GM12878 (cell line): ENCODE results near the gene SGTA. TPM values are rescaled to one million over a fixed set of nuclear protein-coding genes. Genes with fewer than 3 reads are reported as not detected.

Experiments
- ATAC-seq: fragments of 200-7000 bp; cut with Tn5 transposase; 3 replicates; pipeline ENCODE4 v1.9.1; 2020; ENCODE audit warnings: mild to moderate bottlenecking, moderate library complexity
- BruUV-seq: library from RNA; stranded (reverse); fragments of 400-500 nt; replicated peaks from 2 replicates; lab custom pipeline; 2021; lab: Mats Ljungman, UMichigan
- CTCF ChIA-PET: fragments of 300-600 bp; sonication (Branson Sonifier 250); formaldehyde crosslinking; extraction: SDS; loops from one replicate; lab custom pipeline; 2021; ENCODE audit warnings: inconsistent platforms; lab: Yijun Ruan, JAX
- POLR2A ChIA-PET: fragments of 350-600 bp; formaldehyde crosslinking; extraction: SDS; loops from one replicate; lab custom pipeline; 2021; ENCODE audit warnings: inconsistent platforms; lab: Charles Lee
- RAD21 ChIA-PET: fragments of 300-600 bp; sonication (Branson Sonifier 250); formaldehyde crosslinking; loops from one replicate; lab custom pipeline; 2023; ENCODE audit warnings: antibody characterized with exemption; ENCODE audit not compliant: unreplicated experiment; lab: Charles Lee
- SMC1A ChIA-PET: fragments of 300-600 bp; sonication (Branson Sonifier 250); formaldehyde crosslinking; loops from one replicate; lab custom pipeline; 2023; ENCODE audit not compliant: unreplicated experiment, uncharacterized antibody; lab: Charles Lee
- DNase-seq: peaks from one replicate; pipeline ENCODE4 v3.0.0-alpha.2; 2011; ENCODE audit warnings: low read depth, low spot score
- FAIRE-seq: peaks from 3 replicates; lab custom pipeline; 2011; peaks lifted over from hg19 to GRCh38; lab: Jason Lieb, UNC
- H2AFZ ChIP-seq: 2 replicates; pipeline ENCODE4 v1.6.0; 2011; ENCODE audit warnings: low read depth, low read length, control low read depth; ENCODE audit not compliant: control insufficient read depth
- H3K27ac ChIP-seq: 2 replicates; pipeline ENCODE4 v1.5.1; 2011; ENCODE audit warnings: control low read depth; ENCODE audit not compliant: control insufficient read depth, insufficient read depth
- H3K27me3 ChIP-seq, 2 experiments: replicated peaks in 1 of 2; 2 replicates each; pipeline versions ENCODE4 v1.6.0 to v1.6.1; 2011; ENCODE audit warnings: low read length in 1 of 2; ENCODE audit not compliant: control insufficient read depth in 2 of 2, insufficient read depth in 2 of 2
- H3K36me3 ChIP-seq, 2 experiments: 2 replicates each; pipeline ENCODE4 v1.5.1; 2011; ENCODE audit warnings: low read length in 1 of 2; ENCODE audit not compliant: control insufficient read depth in 2 of 2, insufficient read depth in 2 of 2
- H3K4me1 ChIP-seq: 2 replicates; pipeline ENCODE4 v1.6.1; 2011; ENCODE audit warnings: mild to moderate bottlenecking, low read length, moderate library complexity, mixed read lengths; ENCODE audit not compliant: control insufficient read depth, insufficient read depth
- H3K4me2 ChIP-seq: 2 replicates; pipeline ENCODE4 v1.6.0; 2011; ENCODE audit warnings: control low read depth; ENCODE audit not compliant: control insufficient read depth, insufficient read depth
- H3K4me3 ChIP-seq: fragments of 200-600 bp; sonication (generic); 2 replicates; pipeline ENCODE4 v1.5.1; 2016
- H3K79me2 ChIP-seq: 2 replicates; pipeline ENCODE4 v1.6.0; 2011; ENCODE audit warnings: low read length; ENCODE audit not compliant: control insufficient read depth, insufficient read depth
- H3K9ac ChIP-seq: 2 replicates; pipeline ENCODE4 v1.8.0; 2011; ENCODE audit warnings: low read length, control low read depth, mixed read lengths; ENCODE audit not compliant: control insufficient read depth, insufficient read depth
- H3K9me3 ChIP-seq: replicated peaks from 3 replicates; pipeline ENCODE4 v1.5.1; 2011; ENCODE audit warnings: mild to moderate bottlenecking, low read length; ENCODE audit not compliant: control insufficient read depth, insufficient read depth
- H4K20me1 ChIP-seq: 2 replicates; pipeline ENCODE4 v1.6.0; 2011; ENCODE audit not compliant: control insufficient read depth, insufficient read depth
- BACH1 ChIP-seq: fragments of 450-650 bp; IDR thresholded peaks from 2 replicates; pipeline ENCODE4 v1.6.1; 2017; ENCODE audit warnings: mild to moderate bottlenecking, borderline replicate concordance
- ELK1 ChIP-seq: IDR thresholded peaks from 2 replicates; pipeline ENCODE4 v1.6.1; 2012; ENCODE audit warnings: low read depth, low read length, improper control_type of control experiment
- IKZF1 ChIP-seq: fragments of 450-650 bp; conservative IDR thresholded peaks from 2 replicates; pipeline ENCODE4 v1.6.1; 2017; ENCODE audit warnings: antibody characterized with exemption, mild to moderate bottlenecking
- MEF2A ChIP-seq: IDR thresholded peaks from 2 replicates; pipeline ENCODE4 v1.6.1; 2011; ENCODE audit warnings: low read depth, mild to moderate bottlenecking, low read length, moderate library complexity; ENCODE audit not compliant: insufficient read depth
- NR2C2 ChIP-seq: IDR thresholded peaks from 2 replicates; pipeline ENCODE4 v1.6.1; 2011; ENCODE audit warnings: borderline replicate concordance, low read depth; ENCODE audit not compliant: control insufficient read depth, insufficient read length
- SPI1 ChIP-seq: IDR thresholded peaks from 2 replicates; pipeline ENCODE4 v1.6.1; 2011; ENCODE audit warnings: low read depth, mild to moderate bottlenecking, low read length, moderate library complexity, borderline replicate concordance; ENCODE audit not compliant: insufficient read depth
- TCF12 ChIP-seq: IDR thresholded peaks from 2 replicates; pipeline ENCODE4 v1.6.1; 2011; ENCODE audit warnings: low read depth, mild to moderate bottlenecking, low read length
- WGBS: methylation state at CpG from one replicate; pipeline ENCODE4 v1.1.6; 2016; ENCODE audit warnings: low lambda C conversion rate; ENCODE audit not compliant: insufficient replicate concordance, insufficient coverage; ENCODE audit errors: missing lambda C conversion rate; 5-methylcytosine and 5-hydroxymethylcytosine counted together
- in situ Hi-C: fragments of 300-500 bp; cut with MboI; formaldehyde crosslinking; loops from 9 replicates; pipeline ENCODE4 v1.14.3; 2018; ENCODE audit warnings: mixed read lengths
- intact Hi-C: fragments of 100-400 bp; cut with micrococcal nuclease; formaldehyde crosslinking; loops from one replicate; pipeline ENCODE4 v1.14.2; 2022; ENCODE audit not compliant: unreplicated experiment
- polyA plus RNA-seq, 11 experiments: library from polyadenylated mRNA; depleted of rRNA in 4 of 11; unstranded in 6 of 11; stranded (reverse) in 5 of 11; fragments of >200 nt; fragmentation: Nextera tagmentation in 4 of 11; fragmentation: Illumina TruSeq in 1 of 11; extraction: Ambion mirVana in 4 of 11; extraction: Trizol in 1 of 11; gene quantifications; 1 replicate in 1 of 11; 2 replicates in 10 of 11; pipeline versions ENCODE4 v1.2.1 to v1.2.3, GENCODE V29; 2011 to 2016; ENCODE audit warnings: inconsistent platforms in 2 of 11, missing spikeins in 2 of 11, low read depth in 1 of 11
- total RNA-seq, 4 experiments: library from RNA; depleted of rRNA in 3 of 4; stranded (reverse); fragments of >200 nt in 3 of 4; fragmentation: Illumina TruSeq in 1 of 4; extraction: Trizol in 1 of 4; gene quantifications; 2 replicates each; pipeline versions ENCODE4 v1.2.1 to v1.2.3, GENCODE V29; 2013 to 2021
- TF ChIP-seq, protein P1 (sequence below): fragments of 450-650 bp; formaldehyde crosslinking; IDR thresholded peaks from 2 replicates; pipeline ENCODE4 v1.4.0; 2020; ENCODE audit warnings: mild to moderate bottlenecking, moderate library complexity
- TF ChIP-seq, protein P2 (sequence below): fragments of 450-650 bp; formaldehyde crosslinking; IDR thresholded peaks from 2 replicates; pipeline ENCODE4 v1.4.0; 2022; ENCODE audit warnings: mild to moderate bottlenecking, moderate library complexity
- TF ChIP-seq, protein P3 (sequence below): IDR thresholded peaks from 2 replicates; pipeline ENCODE4 v1.6.1; 2012; ENCODE audit warnings: mild to moderate bottlenecking, low read depth, low read length

SGTA gene
- total and polyA plus RNA-seq, 10 of the 15 experiments (the other 5 are each of a cell fraction or from before 2014, with no cell fraction given), result 2.0 to 102 (median 48.2) TPM

- H4K20me1 ChIP-seq, result no peaks in the 10 kb centered on the region
- BruUV-seq, result no TSS peak
- H2AFZ ChIP-seq, result no peak overlapping the region
- H3K27me3 ChIP-seq, result no peaks in the 10 kb centered on the region
- POLR2A ChIA-PET, result no interaction called here
- no peak overlapping the region for H3K4me3 ChIP-seq
- H3K27ac ChIP-seq, result no peak overlapping the region
- H3K79me2 ChIP-seq, result peaks cover 3% of the 10 kb centered on the region; the same call in 1 of the 2 replicates
- FAIRE-seq (no peak), DNase-seq (no peak), ATAC-seq (no peak)
- RAD21 ChIA-PET, result no interaction called here
- no peak overlapping the region for H3K9ac ChIP-seq
- no peaks in the 10 kb centered on the region for H3K4me1 ChIP-seq
- 97% methylated on average over 38 of the region's 38 CpGs for WGBS
- H3K36me3 ChIP-seq, result peaks cover 11 to 15% of the 10 kb centered on the region in 2 experiments; a peak in 3 of 4 replicates
- TF ChIP-seq ELK1 (no peak), BACH1 (no peak), SPI1 (no peak), MEF2A (no peak), IKZF1 (no peak), NR2C2 (no peak), TCF12 (no peak)
- TF ChIP-seq, protein P1, sequence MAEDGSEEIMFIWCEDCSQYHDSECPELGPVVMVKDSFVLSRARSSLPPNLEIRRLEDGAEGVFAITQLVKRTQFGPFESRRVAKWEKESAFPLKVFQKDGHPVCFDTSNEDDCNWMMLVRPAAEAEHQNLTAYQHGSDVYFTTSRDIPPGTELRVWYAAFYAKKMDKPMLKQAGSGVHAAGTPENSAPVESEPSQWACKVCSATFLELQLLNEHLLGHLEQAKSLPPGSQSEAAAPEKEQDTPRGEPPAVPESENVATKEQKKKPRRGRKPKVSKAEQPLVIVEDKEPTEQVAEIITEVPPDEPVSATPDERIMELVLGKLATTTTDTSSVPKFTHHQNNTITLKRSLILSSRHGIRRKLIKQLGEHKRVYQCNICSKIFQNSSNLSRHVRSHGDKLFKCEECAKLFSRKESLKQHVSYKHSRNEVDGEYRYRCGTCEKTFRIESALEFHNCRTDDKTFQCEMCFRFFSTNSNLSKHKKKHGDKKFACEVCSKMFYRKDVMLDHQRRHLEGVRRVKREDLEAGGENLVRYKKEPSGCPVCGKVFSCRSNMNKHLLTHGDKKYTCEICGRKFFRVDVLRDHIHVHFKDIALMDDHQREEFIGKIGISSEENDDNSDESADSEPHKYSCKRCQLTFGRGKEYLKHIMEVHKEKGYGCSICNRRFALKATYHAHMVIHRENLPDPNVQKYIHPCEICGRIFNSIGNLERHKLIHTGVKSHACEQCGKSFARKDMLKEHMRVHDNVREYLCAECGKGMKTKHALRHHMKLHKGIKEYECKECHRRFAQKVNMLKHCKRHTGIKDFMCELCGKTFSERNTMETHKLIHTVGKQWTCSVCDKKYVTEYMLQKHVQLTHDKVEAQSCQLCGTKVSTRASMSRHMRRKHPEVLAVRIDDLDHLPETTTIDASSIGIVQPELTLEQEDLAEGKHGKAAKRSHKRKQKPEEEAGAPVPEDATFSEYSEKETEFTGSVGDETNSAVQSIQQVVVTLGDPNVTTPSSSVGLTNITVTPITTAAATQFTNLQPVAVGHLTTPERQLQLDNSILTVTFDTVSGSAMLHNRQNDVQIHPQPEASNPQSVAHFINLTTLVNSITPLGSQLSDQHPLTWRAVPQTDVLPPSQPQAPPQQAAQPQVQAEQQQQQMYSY, result no peak
- TF ChIP-seq, protein P2, sequence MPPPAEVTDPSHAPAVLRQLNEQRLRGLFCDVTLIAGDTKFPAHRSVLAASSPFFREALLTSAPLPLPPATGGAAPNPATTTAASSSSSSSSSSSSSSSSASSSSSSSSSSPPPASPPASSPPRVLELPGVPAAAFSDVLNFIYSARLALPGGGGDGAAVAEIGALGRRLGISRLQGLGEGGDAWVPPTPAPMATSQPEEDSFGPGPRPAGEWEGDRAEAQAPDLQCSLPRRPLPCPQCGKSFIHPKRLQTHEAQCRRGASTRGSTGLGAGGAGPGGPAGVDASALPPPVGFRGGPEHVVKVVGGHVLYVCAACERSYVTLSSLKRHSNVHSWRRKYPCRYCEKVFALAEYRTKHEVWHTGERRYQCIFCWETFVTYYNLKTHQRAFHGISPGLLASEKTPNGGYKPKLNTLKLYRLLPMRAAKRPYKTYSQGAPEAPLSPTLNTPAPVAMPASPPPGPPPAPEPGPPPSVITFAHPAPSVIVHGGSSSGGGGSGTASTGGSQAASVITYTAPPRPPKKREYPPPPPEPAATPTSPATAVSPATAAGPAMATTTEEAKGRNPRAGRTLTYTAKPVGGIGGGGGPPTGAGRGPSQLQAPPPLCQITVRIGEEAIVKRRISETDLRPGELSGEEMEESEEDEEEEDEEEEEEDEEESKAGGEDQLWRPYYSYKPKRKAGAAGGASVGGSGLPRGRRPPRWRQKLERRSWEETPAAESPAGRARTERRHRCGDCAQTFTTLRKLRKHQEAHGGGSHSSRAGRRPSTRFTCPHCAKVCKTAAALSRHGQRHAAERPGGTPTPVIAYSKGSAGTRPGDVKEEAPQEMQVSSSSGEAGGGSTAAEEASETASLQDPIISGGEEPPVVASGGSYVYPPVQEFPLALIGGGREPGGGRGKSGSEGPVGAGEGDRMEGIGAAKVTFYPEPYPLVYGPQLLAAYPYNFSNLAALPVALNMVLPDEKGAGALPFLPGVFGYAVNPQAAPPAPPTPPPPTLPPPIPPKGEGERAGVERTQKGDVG (CRISPR knock-in tag), result no peak
- TF ChIP-seq, protein P3, sequence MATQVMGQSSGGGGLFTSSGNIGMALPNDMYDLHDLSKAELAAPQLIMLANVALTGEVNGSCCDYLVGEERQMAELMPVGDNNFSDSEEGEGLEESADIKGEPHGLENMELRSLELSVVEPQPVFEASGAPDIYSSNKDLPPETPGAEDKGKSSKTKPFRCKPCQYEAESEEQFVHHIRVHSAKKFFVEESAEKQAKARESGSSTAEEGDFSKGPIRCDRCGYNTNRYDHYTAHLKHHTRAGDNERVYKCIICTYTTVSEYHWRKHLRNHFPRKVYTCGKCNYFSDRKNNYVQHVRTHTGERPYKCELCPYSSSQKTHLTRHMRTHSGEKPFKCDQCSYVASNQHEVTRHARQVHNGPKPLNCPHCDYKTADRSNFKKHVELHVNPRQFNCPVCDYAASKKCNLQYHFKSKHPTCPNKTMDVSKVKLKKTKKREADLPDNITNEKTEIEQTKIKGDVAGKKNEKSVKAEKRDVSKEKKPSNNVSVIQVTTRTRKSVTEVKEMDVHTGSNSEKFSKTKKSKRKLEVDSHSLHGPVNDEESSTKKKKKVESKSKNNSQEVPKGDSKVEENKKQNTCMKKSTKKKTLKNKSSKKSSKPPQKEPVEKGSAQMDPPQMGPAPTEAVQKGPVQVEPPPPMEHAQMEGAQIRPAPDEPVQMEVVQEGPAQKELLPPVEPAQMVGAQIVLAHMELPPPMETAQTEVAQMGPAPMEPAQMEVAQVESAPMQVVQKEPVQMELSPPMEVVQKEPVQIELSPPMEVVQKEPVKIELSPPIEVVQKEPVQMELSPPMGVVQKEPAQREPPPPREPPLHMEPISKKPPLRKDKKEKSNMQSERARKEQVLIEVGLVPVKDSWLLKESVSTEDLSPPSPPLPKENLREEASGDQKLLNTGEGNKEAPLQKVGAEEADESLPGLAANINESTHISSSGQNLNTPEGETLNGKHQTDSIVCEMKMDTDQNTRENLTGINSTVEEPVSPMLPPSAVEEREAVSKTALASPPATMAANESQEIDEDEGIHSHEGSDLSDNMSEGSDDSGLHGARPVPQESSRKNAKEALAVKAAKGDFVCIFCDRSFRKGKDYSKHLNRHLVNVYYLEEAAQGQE, result no peak
- H3K9me3 ChIP-seq, result peaks cover 8% of the 10 kb centered on the region; the same call in 2 of the 3 replicates
- CTCF ChIA-PET, result no interaction called here
- intact Hi-C loops (no loop called here), in situ Hi-C loops (no loop called here)
- H3K4me2 ChIP-seq, result no peak overlapping the region
- SMC1A ChIA-PET, result interaction anchor here (0.6 kb wide), 1 partner anchor 352 kb away, joined by 3 read pairs; no protein-coding TSS in a partner anchor
These were observed 50.2 kb downstream of the SGTA start for GRCh38 chr19:2732883-2733282.
